Upper lobe of right lung (tissue), 1 donor: ENCODE data around the gene CFAP70. TPM values are rescaled to one million over a fixed set of nuclear protein-coding genes. Genes with fewer than 3 reads are reported as not detected.
"Not testable (repeated sequence)": the region's sequence is repeated elsewhere in the genome, so short reads cannot be mapped to it uniquely, and the experiment has no call there.

Experiments
- ATAC-seq: fragments of 200-7000 bp; cut with Tn5 transposase; one replicate; pipeline ENCODE4 v1.9.1; 2020; ENCODE audit warnings: mild to moderate bottlenecking, moderate library complexity
- DNase-seq: peaks from one replicate; pipeline ENCODE4 v3.0.0-alpha.2; 2020
- H3K27ac ChIP-seq: fragments of 200-600 bp; one replicate; pipeline ENCODE4 v1.8.0; 2022
- H3K27me3 ChIP-seq: fragments of 200-600 bp; one replicate; pipeline ENCODE4 v1.8.0; 2022; ENCODE audit warnings: mild to moderate bottlenecking
- H3K36me3 ChIP-seq: fragments of 200-600 bp; one replicate; pipeline ENCODE4 v1.8.0; 2022
- H3K4me1 ChIP-seq: fragments of 200-600 bp; one replicate; pipeline ENCODE4 v1.8.0; 2022
- H3K4me3 ChIP-seq: fragments of 200-600 bp; one replicate; pipeline ENCODE4 v1.8.0; 2022; ENCODE audit warnings: mild to moderate bottlenecking
- H3K9me3 ChIP-seq: fragments of 200-600 bp; one replicate; pipeline ENCODE4 v1.8.0; 2022
- intact Hi-C: fragments of 100-400 bp; cut with DNase I; formaldehyde crosslinking; loops from one replicate; pipeline ENCODE4 v1.11.0; 2022
- total RNA-seq: library from RNA; stranded (reverse); fragmentation: NEBNext Ultra II Directional; extraction: Animal tissue kit (Norgen Biotek cat#: 25700); gene quantifications from one replicate; pipeline ENCODE4 v1.2.1, GENCODE V29; 2021
- TF ChIP-seq, protein P1 (sequence below): fragments of 200-600 bp; IDR thresholded peaks from one replicate; pipeline ENCODE4 v1.8.0; 2022; ENCODE audit warnings: antibody characterized with exemption
- donor health status: DM: no; HTN: yes; CAD: no; lungs with severe emphysema.

The CFAP70 gene
- total RNA-seq, 1 donor from 2014 or later: 2.7 TPM

DNA sequence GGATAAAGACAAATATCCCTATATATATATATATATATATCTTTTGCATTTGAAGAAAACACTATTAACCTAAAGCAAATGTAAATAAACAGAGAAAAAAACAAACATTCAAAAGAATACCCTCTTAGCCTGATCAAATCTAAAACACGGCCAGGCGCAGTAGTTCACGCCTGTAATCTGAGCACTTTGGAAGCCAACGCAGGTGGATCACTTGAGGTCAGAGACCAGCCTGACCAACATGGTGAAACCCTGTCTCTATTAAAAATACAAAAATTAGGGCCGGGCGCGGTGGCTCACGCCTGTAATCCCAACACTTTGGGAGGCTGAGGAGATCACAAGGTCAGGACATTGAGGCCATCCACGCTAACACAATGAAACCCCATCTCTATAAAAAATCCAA is 46.0 kb upstream of the CFAP70 start:
- TF ChIP-seq, protein P1, sequence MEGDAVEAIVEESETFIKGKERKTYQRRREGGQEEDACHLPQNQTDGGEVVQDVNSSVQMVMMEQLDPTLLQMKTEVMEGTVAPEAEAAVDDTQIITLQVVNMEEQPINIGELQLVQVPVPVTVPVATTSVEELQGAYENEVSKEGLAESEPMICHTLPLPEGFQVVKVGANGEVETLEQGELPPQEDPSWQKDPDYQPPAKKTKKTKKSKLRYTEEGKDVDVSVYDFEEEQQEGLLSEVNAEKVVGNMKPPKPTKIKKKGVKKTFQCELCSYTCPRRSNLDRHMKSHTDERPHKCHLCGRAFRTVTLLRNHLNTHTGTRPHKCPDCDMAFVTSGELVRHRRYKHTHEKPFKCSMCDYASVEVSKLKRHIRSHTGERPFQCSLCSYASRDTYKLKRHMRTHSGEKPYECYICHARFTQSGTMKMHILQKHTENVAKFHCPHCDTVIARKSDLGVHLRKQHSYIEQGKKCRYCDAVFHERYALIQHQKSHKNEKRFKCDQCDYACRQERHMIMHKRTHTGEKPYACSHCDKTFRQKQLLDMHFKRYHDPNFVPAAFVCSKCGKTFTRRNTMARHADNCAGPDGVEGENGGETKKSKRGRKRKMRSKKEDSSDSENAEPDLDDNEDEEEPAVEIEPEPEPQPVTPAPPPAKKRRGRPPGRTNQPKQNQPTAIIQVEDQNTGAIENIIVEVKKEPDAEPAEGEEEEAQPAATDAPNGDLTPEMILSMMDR: no peak
- Histone ChIP-seq H3K9me3 (no peaks in the 10 kb centered on the region), H3K4me3 (no peak overlapping the region), H3K4me1 (peaks cover 4% of the 10 kb centered on the region), H3K27ac (no peak overlapping the region), H3K36me3 (peaks cover 9% of the 10 kb centered on the region), H3K27me3 (no peaks in the 10 kb centered on the region)
- intact Hi-C loops: no loop called here
- DNase-seq (no peak), ATAC-seq (no peak)

DNA sequence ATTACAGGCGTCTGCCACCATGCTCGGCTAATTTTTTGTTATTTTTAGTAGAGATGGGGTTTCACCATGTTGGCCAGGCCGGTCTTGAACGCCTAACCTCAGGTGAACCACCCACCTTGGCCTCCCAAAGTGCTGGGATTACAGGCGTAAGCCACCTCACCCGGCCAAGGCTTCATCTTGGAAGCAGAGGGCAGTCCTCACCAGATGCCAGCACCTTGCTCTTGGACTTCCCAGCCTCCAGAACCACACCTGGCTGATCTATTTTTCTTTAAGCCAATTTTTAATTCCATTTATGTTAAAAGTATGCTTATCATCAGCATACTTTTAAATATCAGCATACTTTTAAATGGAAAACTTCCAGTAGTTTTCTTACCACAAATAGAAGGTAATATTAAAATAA is 43.0 kb upstream of the CFAP70 start:
- TF ChIP-seq, protein P1: no peak
- intact Hi-C loops: no loop called here

DNA sequence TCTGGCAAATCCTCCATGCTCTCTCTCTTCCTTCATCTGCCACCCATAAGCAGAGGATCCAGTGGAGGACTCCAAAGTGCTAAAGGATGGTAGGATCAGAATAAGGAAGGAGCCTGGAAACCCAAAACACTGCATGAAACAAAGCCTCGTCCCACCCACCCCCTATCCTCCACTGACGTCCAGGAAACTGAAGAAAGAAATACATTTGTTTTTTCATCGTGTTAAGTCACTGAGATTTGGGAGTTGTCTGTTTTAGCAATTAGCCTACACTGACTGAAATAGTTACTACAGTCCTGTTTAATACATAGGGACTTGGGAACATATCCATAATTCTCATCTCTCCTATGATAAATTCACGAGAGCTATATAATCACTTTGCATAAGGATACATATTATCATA is 40.4 kb upstream of the CFAP70 start:
- no peak overlapping the region for H3K4me3 ChIP-seq
- ATAC-seq (no peak), DNase-seq (no peak)
- H3K36me3 ChIP-seq: peaks cover 59% of the 10 kb centered on the region
- H3K9me3 ChIP-seq: no peaks in the 10 kb centered on the region
- TF ChIP-seq, protein P1: no peak
- intact Hi-C loops: no loop called here
- no peak overlapping the region for H3K27ac ChIP-seq
- H3K27me3 ChIP-seq: no peaks in the 10 kb centered on the region
- no peaks in the 10 kb centered on the region for H3K4me1 ChIP-seq

More for the DNA sequence above, 43.0 kb upstream of the CFAP70 start:
- DNase-seq (no peak), ATAC-seq (no peak)
- Histone ChIP-seq H3K4me3 (no peak overlapping the region), H3K27ac (no peak overlapping the region), H3K4me1 (no peaks in the 10 kb centered on the region), H3K36me3 (peaks cover 36% of the 10 kb centered on the region), H3K9me3 (no peaks in the 10 kb centered on the region), H3K27me3 (no peaks in the 10 kb centered on the region)

DNA sequence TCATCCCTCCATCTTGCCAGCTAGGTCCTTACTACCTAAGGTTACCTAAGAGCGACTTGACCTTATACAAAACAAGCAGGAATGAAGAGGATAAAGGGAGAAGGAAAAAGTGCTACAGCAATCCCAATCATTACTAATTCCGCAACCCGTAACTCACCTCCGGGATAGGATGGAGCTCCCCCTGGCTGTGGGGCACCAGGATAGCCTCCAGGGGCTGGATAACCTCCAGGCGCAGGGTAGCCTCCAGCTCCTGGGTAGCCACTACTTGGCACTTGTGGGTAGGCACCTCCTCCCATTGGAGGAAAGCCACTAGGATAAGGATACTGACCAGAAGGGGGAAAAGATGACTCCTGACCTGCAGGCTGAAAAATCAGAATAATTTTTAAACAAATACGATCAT is 39.4 kb upstream of the CFAP70 start:
- Histone ChIP-seq H3K27me3 (no peaks in the 10 kb centered on the region), H3K4me3 (no peak overlapping the region), H3K9me3 (no peaks in the 10 kb centered on the region), H3K27ac (no peak overlapping the region), H3K4me1 (no peaks in the 10 kb centered on the region), H3K36me3 (peaks cover 59% of the 10 kb centered on the region)
- intact Hi-C loops: no loop called here
- TF ChIP-seq, protein P1: peak; percentile 12
- DNase-seq: no peak
- ATAC-seq: no peak

DNA sequence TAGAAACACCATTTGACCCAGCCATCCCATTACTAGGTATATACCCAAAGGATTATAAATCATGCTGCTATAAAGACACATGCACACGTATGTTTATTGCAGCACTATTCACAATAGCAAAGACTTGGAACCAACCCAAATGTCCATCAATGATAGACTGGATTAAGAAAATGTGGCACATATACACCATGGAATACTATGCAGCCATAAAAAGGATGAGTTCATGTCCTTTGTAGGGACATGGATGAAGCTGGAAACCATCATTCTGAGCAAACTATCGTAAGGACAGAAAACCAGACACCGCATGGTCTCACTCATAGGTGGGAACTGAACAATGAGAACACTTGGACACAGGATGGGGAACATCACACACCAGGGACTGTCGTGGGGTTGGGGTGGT is 35.7 kb upstream of the CFAP70 start:
- ATAC-seq, intact Hi-C loops, DNase-seq, H3K27me3 ChIP-seq, H3K4me1 ChIP-seq, H3K9me3 ChIP-seq, H3K27ac ChIP-seq, H3K4me3 ChIP-seq: not testable (repeated sequence)
- peaks cover 72% of the 10 kb centered on the region for H3K36me3 ChIP-seq

- H3K4me1 ChIP-seq: no peaks in the 10 kb centered on the region
- H3K36me3 ChIP-seq: peaks cover 82% of the 10 kb centered on the region
Observed at GRCh38 chr10:73388228-73388627, 29.6 kb upstream of the CFAP70 start.

More at GRCh38 chr10:73388228-73388627, 29.6 kb upstream of the CFAP70 start:
- TF ChIP-seq, protein P1: no peak
- H3K27me3 ChIP-seq: no peaks in the 10 kb centered on the region
- no peak for ATAC-seq
- intact Hi-C loops: no loop called here
- H3K4me3 ChIP-seq: no peak overlapping the region
- H3K27ac ChIP-seq: no peak overlapping the region
- DNase-seq: no peak
- no peaks in the 10 kb centered on the region for H3K9me3 ChIP-seq
